ENCODE data around the gene RALGPS1. TPM values are rescaled to one million over a fixed set of nuclear protein-coding genes. Genes with fewer than 3 reads are reported as not detected.

Gene RALGPS1
- total and polyA plus RNA-seq, 2 donors (not counting 1 experiment from before 2014, with no cell fraction given) = 19.7 to 39.9 TPM

DNA sequence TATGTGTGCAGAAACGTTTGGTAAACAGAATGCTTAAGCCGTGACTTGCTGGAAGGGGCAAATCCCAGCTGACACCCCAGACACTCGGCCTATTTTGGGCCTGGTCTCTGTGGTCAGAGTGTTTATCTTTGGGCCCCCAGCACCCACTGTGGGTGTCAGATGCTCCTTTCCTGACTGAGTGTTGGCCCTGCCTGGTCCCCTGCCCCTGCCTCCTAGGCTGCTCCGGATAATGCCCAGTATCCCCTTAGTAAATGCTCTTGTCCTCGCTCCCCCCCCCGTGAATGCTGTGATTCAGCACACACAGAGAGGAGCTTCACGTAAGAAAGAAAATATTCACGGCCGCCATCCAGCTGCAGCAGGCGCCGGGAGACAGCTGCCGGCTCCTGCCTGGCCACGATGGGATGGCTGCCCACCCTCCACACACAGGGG lies 219.2 kb downstream of the RALGPS1 start:
- no peak for DNase-seq
- POLR2A ChIA-PET = no interaction called here
- no peaks in the 10 kb centered on the region for H3K27me3 Mint-ChIP-seq

DNA sequence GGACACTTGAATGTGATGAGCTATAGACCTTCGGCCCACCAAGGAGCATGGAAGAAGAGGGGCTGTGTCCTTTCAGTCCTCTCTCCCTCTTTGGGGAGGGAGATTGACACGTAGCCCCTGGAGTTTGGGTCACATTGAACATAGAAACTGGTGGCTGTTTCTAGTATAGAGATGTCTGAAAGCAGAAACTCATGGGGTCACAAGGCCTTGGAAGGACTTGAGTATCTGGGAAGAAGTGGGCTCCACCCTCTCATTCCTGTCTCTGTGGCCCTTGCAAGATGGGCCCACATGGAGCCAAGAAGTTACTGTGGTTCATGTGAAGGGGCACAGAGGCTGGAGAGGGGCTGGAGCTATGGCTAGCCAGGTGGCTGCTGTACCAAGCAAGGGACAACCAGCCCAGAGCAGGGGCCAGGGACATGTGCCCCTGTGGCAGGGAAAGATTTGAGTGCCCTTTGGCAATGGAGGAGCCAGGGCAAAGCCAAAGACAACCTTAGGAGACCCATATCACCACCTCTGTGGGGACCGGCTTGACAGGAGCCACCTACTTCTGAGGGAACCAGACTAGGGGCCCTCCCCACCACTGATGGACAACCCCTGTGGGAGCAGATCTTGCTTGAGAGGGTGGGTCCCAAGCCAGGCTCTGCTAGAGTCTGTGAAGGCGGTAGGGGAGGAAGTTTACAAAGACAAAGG lies 220.6 kb downstream of the RALGPS1 start:
- Histone ChIP-seq H3K36me3 (replicated peaks in 1 of 2; ENCODE audit: control extremely low read depth in 1 of 2, control insufficient read depth in 1 of 2, extremely low read depth in 1 of 2, insufficient read depth in 2 of 2, low read length in 1 of 2) (no peaks in the 10 kb centered on the region), H2AFZ (ENCODE audit: insufficient read depth, low read depth, low read length, poor library complexity, severe bottlenecking) (no peak overlapping the region), H3K4me3 (ENCODE audit: control extremely low read depth in 1 of 5, extremely low read depth in 1 of 5, insufficient read depth in 1 of 5, low read depth in 2 of 5, low read length in 4 of 5) (no peak overlapping the region), H3K27me3 (replicated peaks in 1 of 4; ENCODE audit: control extremely low read depth in 1 of 4, control insufficient read depth in 3 of 4, insufficient read depth in 4 of 4, low read length in 3 of 4) (no peaks in the 10 kb centered on the region), H3K27ac (ENCODE audit: low read length in 2 of 2) (no peak overlapping the region), H3K4me2 (replicated peaks; ENCODE audit: low read depth, low read length, poor library complexity, severe bottlenecking) (no peak overlapping the region), H3K79me2 (ENCODE audit: control insufficient read depth, insufficient read depth, low read length) (no peaks in the 10 kb centered on the region), H3K9ac (ENCODE audit: low read length) (no peak overlapping the region), H3K4me1 (ENCODE audit: control insufficient read depth in 2 of 2, insufficient read depth in 2 of 2, low read length in 2 of 2) (no peaks in the 10 kb centered on the region), H4K20me1 (ENCODE audit: control insufficient read depth, insufficient read depth, low read length, poor library complexity, severe bottlenecking) (no peaks in the 10 kb centered on the region), H3K9me3 (ENCODE audit: control extremely low read depth in 1 of 3, control insufficient read depth in 2 of 3, insufficient read depth in 1 of 3, low read length in 2 of 3) (no peaks in the 10 kb centered on the region)
- TF ChIP-seq EZH2 (IDR thresholded peaks at IDR 0.05; ENCODE audit: borderline replicate concordance, insufficient read depth, low read depth, low read length, poor library complexity, severe bottlenecking) = no peak
- TF ChIP-seq, protein P1, sequence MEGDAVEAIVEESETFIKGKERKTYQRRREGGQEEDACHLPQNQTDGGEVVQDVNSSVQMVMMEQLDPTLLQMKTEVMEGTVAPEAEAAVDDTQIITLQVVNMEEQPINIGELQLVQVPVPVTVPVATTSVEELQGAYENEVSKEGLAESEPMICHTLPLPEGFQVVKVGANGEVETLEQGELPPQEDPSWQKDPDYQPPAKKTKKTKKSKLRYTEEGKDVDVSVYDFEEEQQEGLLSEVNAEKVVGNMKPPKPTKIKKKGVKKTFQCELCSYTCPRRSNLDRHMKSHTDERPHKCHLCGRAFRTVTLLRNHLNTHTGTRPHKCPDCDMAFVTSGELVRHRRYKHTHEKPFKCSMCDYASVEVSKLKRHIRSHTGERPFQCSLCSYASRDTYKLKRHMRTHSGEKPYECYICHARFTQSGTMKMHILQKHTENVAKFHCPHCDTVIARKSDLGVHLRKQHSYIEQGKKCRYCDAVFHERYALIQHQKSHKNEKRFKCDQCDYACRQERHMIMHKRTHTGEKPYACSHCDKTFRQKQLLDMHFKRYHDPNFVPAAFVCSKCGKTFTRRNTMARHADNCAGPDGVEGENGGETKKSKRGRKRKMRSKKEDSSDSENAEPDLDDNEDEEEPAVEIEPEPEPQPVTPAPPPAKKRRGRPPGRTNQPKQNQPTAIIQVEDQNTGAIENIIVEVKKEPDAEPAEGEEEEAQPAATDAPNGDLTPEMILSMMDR (IDR thresholded peaks at IDR 0.05) = no peak
- ATAC-seq (ENCODE audit: low read depth) = no peak
- no peaks in the 10 kb centered on the region for H3K27me3 Mint-ChIP-seq
- no peaks in the 10 kb centered on the region for H3K9me3 Mint-ChIP-seq (ENCODE audit: insufficient read depth)
- no peak for DNase-seq
- WGBS (ENCODE audit: insufficient coverage) = 100% methylated on average over 1 of the region's 4 CpGs
- intact Hi-C loops (cut with micrococcal nuclease) = no loop called here
- no peak overlapping the region for H3K27ac Mint-ChIP-seq
- H3K4me1 Mint-ChIP-seq = no peaks in the 10 kb centered on the region
- POLR2A ChIA-PET = no interaction called here
- CTCF ChIA-PET = no interaction called here
- no peak overlapping the region for H3K4me3 Mint-ChIP-seq

More for the DNA sequence above, 219.2 kb downstream of the RALGPS1 start:
- Histone ChIP-seq H3K9me3 (ENCODE audit: control extremely low read depth in 1 of 3, control insufficient read depth in 2 of 3, insufficient read depth in 1 of 3, low read length in 2 of 3) (no peaks in the 10 kb centered on the region), H3K4me2 (replicated peaks; ENCODE audit: low read depth, low read length, poor library complexity, severe bottlenecking) (no peak overlapping the region), H3K4me3 (ENCODE audit: control extremely low read depth in 1 of 5, extremely low read depth in 1 of 5, insufficient read depth in 1 of 5, low read depth in 2 of 5, low read length in 4 of 5) (no peak overlapping the region), H4K20me1 (ENCODE audit: control insufficient read depth, insufficient read depth, low read length, poor library complexity, severe bottlenecking) (no peaks in the 10 kb centered on the region), H3K27ac (ENCODE audit: low read length in 2 of 2) (no peak overlapping the region), H3K36me3 (replicated peaks in 1 of 2; ENCODE audit: control extremely low read depth in 1 of 2, control insufficient read depth in 1 of 2, extremely low read depth in 1 of 2, insufficient read depth in 2 of 2, low read length in 1 of 2) (no peaks in the 10 kb centered on the region), H3K9ac (ENCODE audit: low read length) (no peak overlapping the region), H2AFZ (ENCODE audit: insufficient read depth, low read depth, low read length, poor library complexity, severe bottlenecking) (no peak overlapping the region), H3K27me3 (replicated peaks in 1 of 4; ENCODE audit: control extremely low read depth in 1 of 4, control insufficient read depth in 3 of 4, insufficient read depth in 4 of 4, low read length in 3 of 4) (no peaks in the 10 kb centered on the region), H3K4me1 (ENCODE audit: control insufficient read depth in 2 of 2, insufficient read depth in 2 of 2, low read length in 2 of 2) (no peaks in the 10 kb centered on the region), H3K79me2 (ENCODE audit: control insufficient read depth, insufficient read depth, low read length) (no peaks in the 10 kb centered on the region)
- no peak for ATAC-seq (ENCODE audit: low read depth)
- WGBS (ENCODE audit: insufficient coverage) = 90% methylated on average over 13 of the region's 13 CpGs
- Mint-ChIP-seq H3K27ac (no peak overlapping the region), H3K4me1 (no peaks in the 10 kb centered on the region), H3K9me3 (ENCODE audit: insufficient read depth) (no peaks in the 10 kb centered on the region), H3K4me3 (no peak overlapping the region)
- intact Hi-C loops (cut with micrococcal nuclease) = no loop called here
- CTCF ChIA-PET = no interaction called here
- TF ChIP-seq EZH2 (IDR thresholded peaks at IDR 0.05; ENCODE audit: borderline replicate concordance, insufficient read depth, low read depth, low read length, poor library complexity, severe bottlenecking) = no peak
- TF ChIP-seq, protein P1 (IDR thresholded peaks at IDR 0.05) = no peak

Measured in B cell (primary cell).